Duodenal mucosa (tissue), 2 donors: Measurements from ENCODE around the gene USH2A.

Experiments used
- H3K27ac ChIP-seq: one replicate; pipeline ENCODE4 v1.7.0; 2013; ENCODE audit warnings: low read depth, low read length
- H3K27me3 ChIP-seq, 2 donors: one replicate each; pipeline ENCODE4 v1.7.0; 2013; ENCODE audit warnings: low read length in 2 of 2, control low read depth in 1 of 2; ENCODE audit not compliant: insufficient read depth in 2 of 2, control insufficient read depth in 1 of 2
- H3K36me3 ChIP-seq, 2 donors: one replicate each; pipeline ENCODE4 v1.7.0; 2013; ENCODE audit warnings: low read length in 2 of 2, control low read depth in 1 of 2; ENCODE audit not compliant: insufficient read depth in 2 of 2, control insufficient read depth in 1 of 2
- H3K4me1 ChIP-seq, 2 donors: one replicate each; pipeline ENCODE4 v1.7.0; 2013; ENCODE audit warnings: low read length in 2 of 2, control low read depth in 1 of 2; ENCODE audit not compliant: insufficient read depth in 2 of 2, control insufficient read depth in 1 of 2
- H3K4me3 ChIP-seq, 2 donors: one replicate each; pipeline ENCODE4 v1.7.0; 2013; ENCODE audit warnings: low read length in 2 of 2, low read depth in 1 of 2
- H3K9ac ChIP-seq, 2 donors: one replicate each; pipeline ENCODE4 v1.7.0; 2013; ENCODE audit warnings: low read length in 2 of 2, low read depth in 1 of 2
- H3K9me3 ChIP-seq, 2 donors: one replicate each; pipeline ENCODE4 v1.7.0; 2013; ENCODE audit warnings: low read length in 2 of 2, control low read depth in 1 of 2; ENCODE audit not compliant: control insufficient read depth in 1 of 2

The USH2A gene

DNA sequence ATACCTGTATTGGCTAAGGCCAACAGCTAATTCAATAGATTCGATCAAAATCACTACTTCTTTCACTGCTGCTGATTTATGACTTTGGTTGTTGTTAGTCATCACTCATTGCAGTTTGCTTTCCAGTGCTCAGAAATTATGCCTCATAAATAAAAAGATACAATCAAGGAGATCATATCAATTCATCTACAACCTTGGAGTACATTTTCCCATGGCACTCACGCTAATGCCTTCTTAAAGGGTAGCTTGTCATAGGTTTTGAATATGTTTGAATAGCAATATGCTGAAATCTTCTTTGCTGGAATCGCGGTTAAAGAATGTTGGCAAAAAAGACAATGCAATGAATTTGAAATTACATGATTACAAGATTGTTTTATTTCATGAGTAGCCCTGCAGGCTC, 766.2 kb downstream of the USH2A start:
- Histone ChIP-seq H3K36me3 (no peaks in the 10 kb centered on the region), H3K27me3 (no peaks in the 10 kb centered on the region), H3K4me3 (no peak overlapping the region), H3K9me3 (no peaks in the 10 kb centered on the region), H3K9ac (no peak overlapping the region), H3K27ac (no peak overlapping the region), H3K4me1 (no peaks in the 10 kb centered on the region)

DNA sequence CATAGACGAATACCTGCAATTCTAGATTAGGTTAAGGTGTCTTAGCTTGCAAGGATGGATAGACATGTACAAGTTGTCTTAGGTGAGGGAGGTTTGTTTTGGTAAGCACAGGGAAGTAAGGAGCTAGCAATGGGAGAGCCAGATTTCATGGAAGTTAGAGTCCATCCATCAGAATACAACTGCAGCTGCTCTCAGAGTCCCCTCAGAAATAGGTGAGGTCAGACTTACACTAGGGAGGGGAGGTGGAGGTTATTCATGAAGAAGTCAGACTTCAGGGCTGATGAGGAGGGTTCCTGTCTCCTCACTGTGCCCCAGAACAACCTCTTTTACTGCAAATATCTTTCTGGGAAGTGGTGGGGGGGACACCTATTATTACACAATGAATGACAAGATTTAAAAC, 770.9 kb downstream of the USH2A start:
- Histone ChIP-seq H3K36me3 (no peaks in the 10 kb centered on the region), H3K27ac (no peak overlapping the region), H3K4me1 (no peaks in the 10 kb centered on the region), H3K9ac (no peak overlapping the region), H3K9me3 (no peaks in the 10 kb centered on the region), H3K27me3 (no peaks in the 10 kb centered on the region), H3K4me3 (no peak overlapping the region)

- no peaks in the 10 kb centered on the region for H3K4me1 ChIP-seq
- no peaks in the 10 kb centered on the region for H3K36me3 ChIP-seq
- H3K9me3 ChIP-seq, result no peaks in the 10 kb centered on the region
- H3K27me3 ChIP-seq, result no peaks in the 10 kb centered on the region
- H3K27ac ChIP-seq, result no peak overlapping the region
- no peak overlapping the region for H3K4me3 ChIP-seq
- H3K9ac ChIP-seq, result no peak overlapping the region
Measured at GRCh38 chr1:215651867-215652266, 771.4 kb downstream of the USH2A start.

GRCh38 chr1:215650446-215651149, 772.6 kb downstream of the USH2A start:
- H3K9me3 ChIP-seq, result no peaks in the 10 kb centered on the region
- H3K27me3 ChIP-seq, result no peaks in the 10 kb centered on the region
- H3K9ac ChIP-seq, result no peak overlapping the region
- no peak overlapping the region for H3K4me3 ChIP-seq
- no peaks in the 10 kb centered on the region for H3K4me1 ChIP-seq
- no peaks in the 10 kb centered on the region for H3K36me3 ChIP-seq
- H3K27ac ChIP-seq, result no peak overlapping the region

- Histone ChIP-seq H3K27me3 (no peaks in the 10 kb centered on the region), H3K9ac (no peak overlapping the region), H3K36me3 (no peaks in the 10 kb centered on the region), H3K4me3 (no peak overlapping the region), H3K4me1 (no peaks in the 10 kb centered on the region), H3K9me3 (no peaks in the 10 kb centered on the region), H3K27ac (no peak overlapping the region)
Measured at GRCh38 chr1:215648957-215649356, 774.3 kb downstream of the USH2A start.

- Histone ChIP-seq H3K27ac (no peak overlapping the region), H3K27me3 (no peaks in the 10 kb centered on the region), H3K9ac (no peak overlapping the region), H3K4me3 (no peak overlapping the region), H3K9me3 (no peaks in the 10 kb centered on the region), H3K4me1 (no peaks in the 10 kb centered on the region), H3K36me3 (no peaks in the 10 kb centered on the region)
Measured at GRCh38 chr1:215647738-215648137, 775.5 kb downstream of the USH2A start.

GRCh38 chr1:215645861-215646260, 777.4 kb downstream of the USH2A start:
- Histone ChIP-seq H3K36me3 (no peaks in the 10 kb centered on the region), H3K9me3 (no peaks in the 10 kb centered on the region), H3K4me3 (no peak overlapping the region), H3K9ac (no peak overlapping the region), H3K27ac (no peak overlapping the region), H3K4me1 (no peaks in the 10 kb centered on the region), H3K27me3 (no peaks in the 10 kb centered on the region)

DNA sequence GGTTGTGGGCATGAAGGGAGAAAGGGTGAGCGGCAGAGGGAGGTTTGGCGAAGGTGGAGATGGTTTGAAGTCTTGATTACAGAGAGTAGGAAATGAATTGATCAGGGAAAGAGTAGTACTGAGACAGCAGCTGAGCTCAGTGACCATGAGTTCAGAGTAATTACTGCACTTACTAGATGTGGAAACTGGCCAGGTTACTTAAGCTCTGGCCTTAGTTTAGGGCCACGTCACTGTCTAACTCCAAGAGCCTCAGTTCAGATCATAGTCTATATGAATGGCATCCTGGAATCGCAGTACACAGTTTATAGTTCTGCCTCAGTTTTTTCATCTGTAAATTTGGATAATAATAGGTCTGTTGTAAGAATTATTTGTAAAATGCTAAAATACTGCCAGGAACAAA, 778.1 kb downstream of the USH2A start:
- no peaks in the 10 kb centered on the region for H3K36me3 ChIP-seq
- H3K4me1 ChIP-seq, result no peaks in the 10 kb centered on the region
- no peak overlapping the region for H3K4me3 ChIP-seq
- H3K27ac ChIP-seq, result no peak overlapping the region
- no peaks in the 10 kb centered on the region for H3K9me3 ChIP-seq
- no peaks in the 10 kb centered on the region for H3K27me3 ChIP-seq
- H3K9ac ChIP-seq, result no peak overlapping the region

DNA sequence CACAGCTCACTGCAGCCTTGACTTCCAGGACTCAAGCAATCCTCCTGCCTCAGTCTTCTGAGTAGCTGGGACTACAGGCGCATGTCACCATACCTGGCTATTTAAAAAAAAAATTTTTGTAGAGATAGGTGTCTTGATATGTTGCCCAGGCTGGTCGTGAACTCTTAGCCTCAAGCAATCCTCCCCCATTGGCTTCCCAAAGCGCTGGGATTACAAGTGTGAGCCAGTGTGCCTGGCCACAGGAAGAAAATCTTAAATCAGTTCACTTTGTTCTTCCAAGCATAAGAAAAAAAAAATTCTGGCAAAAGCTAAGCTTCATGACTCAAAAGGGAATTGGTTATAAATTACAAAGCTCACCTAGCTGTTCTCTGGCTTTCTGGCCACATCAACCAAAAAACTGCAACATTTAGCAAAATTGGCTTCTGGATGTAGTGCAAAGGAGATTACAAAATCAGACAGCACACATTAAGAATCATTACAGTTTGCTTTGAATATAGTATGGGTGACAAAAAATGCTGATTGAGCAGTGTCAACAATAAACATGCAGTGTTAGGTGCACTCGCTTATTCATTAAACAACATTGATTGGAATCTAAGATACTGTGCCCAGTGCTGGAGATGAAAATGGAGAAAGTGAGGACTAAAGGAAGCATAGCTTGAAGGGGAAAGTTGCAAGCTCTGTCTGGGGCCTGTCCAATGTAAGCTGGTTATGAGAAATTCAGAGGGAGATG, 779.5 kb downstream of the USH2A start:
- H3K9me3 ChIP-seq, result no peaks in the 10 kb centered on the region
- no peaks in the 10 kb centered on the region for H3K36me3 ChIP-seq
- H3K9ac ChIP-seq, result no peak overlapping the region
- no peaks in the 10 kb centered on the region for H3K4me1 ChIP-seq
- no peak overlapping the region for H3K4me3 ChIP-seq
- no peaks in the 10 kb centered on the region for H3K27me3 ChIP-seq
- H3K27ac ChIP-seq, result no peak overlapping the region

DNA sequence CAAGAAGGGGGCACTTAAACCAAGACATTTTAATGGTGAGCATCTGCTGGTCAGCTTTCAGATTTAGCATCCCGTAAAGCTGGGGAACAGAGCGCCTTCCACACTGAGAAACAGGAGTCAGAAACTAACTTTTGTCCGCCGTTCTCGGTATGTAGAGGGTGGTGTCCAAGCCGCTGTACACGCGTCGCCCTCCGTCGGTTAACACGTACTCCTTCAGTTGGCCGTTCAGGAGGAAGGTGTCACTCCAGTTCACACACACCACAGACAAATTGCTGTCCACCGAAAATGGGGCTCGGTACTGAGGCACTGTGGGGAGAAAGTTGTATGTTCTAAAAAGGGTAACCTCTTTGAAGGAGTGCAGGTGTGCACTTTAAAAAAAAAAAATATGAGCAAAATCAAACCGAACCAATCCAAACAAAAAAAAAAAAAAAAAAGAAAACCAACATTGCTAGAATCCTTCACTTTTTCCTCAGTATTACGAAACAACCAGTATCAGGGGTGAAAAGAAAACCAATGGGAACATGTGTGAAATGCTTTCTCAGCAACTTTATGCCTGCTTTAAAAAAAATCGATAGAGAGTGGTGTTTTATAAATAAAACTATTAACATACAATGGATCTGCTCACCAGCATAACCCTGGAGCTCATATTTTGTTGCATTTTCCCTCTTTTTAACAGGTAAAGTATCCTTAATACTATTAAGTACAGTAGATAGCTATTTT, 782.7 kb downstream of the USH2A start:
- Histone ChIP-seq H3K27ac (no peak overlapping the region), H3K4me3 (no peak overlapping the region), H3K36me3 (no peaks in the 10 kb centered on the region), H3K9ac (no peak overlapping the region), H3K27me3 (no peaks in the 10 kb centered on the region), H3K4me1 (peaks cover 15 to 16% of the 10 kb centered on the region in 2 donors), H3K9me3 (no peaks in the 10 kb centered on the region)
